B cell (primary cell): Measurements from ENCODE around the gene SHBG. TPM values are rescaled to one million over a fixed set of nuclear protein-coding genes. Genes with fewer than 3 reads are reported as not detected.

Experiments used
- ATAC-seq: fragments of 200-7000 bp; cut with Tn5 transposase; one replicate; pipeline ENCODE4 v1.10.0; 2021; ENCODE audit warnings: low read depth, mild to moderate bottlenecking, moderate number of reproducible peaks, moderate library complexity
- CTCF ChIA-PET: fragments of 350-600 bp; sonication (Branson Sonifier 250); formaldehyde crosslinking; loops from one replicate; lab custom pipeline; 2021; ENCODE audit warnings: antibody characterized with exemption, inconsistent platforms; lab: Charles Lee
- POLR2A ChIA-PET: fragments of 350-600 bp; sonication (Branson Sonifier 250); formaldehyde crosslinking; loops from one replicate; lab custom pipeline; 2021; ENCODE audit warnings: antibody characterized with exemption; lab: Charles Lee
- DNase-seq: peaks from one replicate; pipeline ENCODE4 v3.0.0; 2013
- H2AFZ ChIP-seq: 2 replicates; pipeline ENCODE4 v1.6.1; 2012; ENCODE audit warnings: mild to moderate bottlenecking, low read depth, low read length; ENCODE audit not compliant: insufficient read depth, poor library complexity, severe bottlenecking
- H3K27ac ChIP-seq, 2 donors: 1 replicate in 1 of 2; 2 replicates in 1 of 2; pipeline ENCODE4 v1.5.1; 2012 to 2013; ENCODE audit warnings: low read length in 2 of 2, mild to moderate bottlenecking in 2 of 2, moderate library complexity in 1 of 2
- H3K27me3 ChIP-seq, 4 experiments: fragments of 200-600 bp in 1 of 4; sonication (generic) in 1 of 4; replicated peaks in 1 of 4; 1 replicate in 2 of 4; 2 replicates in 2 of 4; pipeline versions ENCODE4 v1.6.1 to v1.7.0; 2013 to 2016; ENCODE audit warnings: low read length in 3 of 4, mild to moderate bottlenecking in 2 of 4, mixed read lengths in 1 of 4, moderate library complexity in 1 of 4; ENCODE audit not compliant: insufficient read depth in 4 of 4, control insufficient read depth in 3 of 4; ENCODE audit errors: control extremely low read depth in 1 of 4
- H3K36me3 ChIP-seq, 2 experiments: replicated peaks in 1 of 2; 1 replicate in 1 of 2; 2 replicates in 1 of 2; pipeline versions ENCODE4 v1.6.1 to v1.7.1; 2013; ENCODE audit warnings: low read length in 1 of 2; ENCODE audit not compliant: insufficient read depth in 2 of 2, control insufficient read depth in 1 of 2; ENCODE audit errors: control extremely low read depth in 1 of 2, extremely low read depth in 1 of 2
- H3K4me1 ChIP-seq, 2 donors: fragments of 200-600 bp in 1 of 2; sonication (generic) in 1 of 2; 1 replicate in 1 of 2; 2 replicates in 1 of 2; pipeline versions ENCODE4 v1.5.1 to v1.6.1; 2013 to 2017; ENCODE audit warnings: low read length in 2 of 2; ENCODE audit not compliant: control insufficient read depth in 2 of 2, insufficient read depth in 2 of 2
- H3K4me2 ChIP-seq: replicated peaks from 2 replicates; pipeline ENCODE3; 2012; ENCODE audit warnings: mild to moderate bottlenecking, low read depth, low read length; ENCODE audit not compliant: poor library complexity, severe bottlenecking
- H3K4me3 ChIP-seq, 5 experiments: fragments of 200-600 bp in 1 of 5; sonication (generic) in 1 of 5; 1 replicate in 3 of 5; 2 replicates in 2 of 5; pipeline versions ENCODE4 v1.5.1 to v1.7.0; 2011 to 2016; ENCODE audit warnings: low read length in 4 of 5, mild to moderate bottlenecking in 4 of 5, low read depth in 2 of 5, control low read depth in 1 of 5, moderate library complexity in 1 of 5; ENCODE audit not compliant: insufficient read depth in 1 of 5; ENCODE audit errors: control extremely low read depth in 1 of 5, extremely low read depth in 1 of 5
- H3K79me2 ChIP-seq: fragments of 200-600 bp; sonication (generic); one replicate; pipeline ENCODE4 v1.6.0; 2016; ENCODE audit warnings: low read length; ENCODE audit not compliant: control insufficient read depth, insufficient read depth
- H3K9ac ChIP-seq: fragments of 200-600 bp; sonication (generic); 2 replicates; pipeline ENCODE4 v1.6.1; 2017; ENCODE audit warnings: mild to moderate bottlenecking, low read length, moderate library complexity
- H3K9me3 ChIP-seq, 3 donors: one replicate each; pipeline versions ENCODE4 v1.6.1 to v1.7.1; 2013; ENCODE audit warnings: low read length in 2 of 3; ENCODE audit not compliant: control insufficient read depth in 2 of 3, insufficient read depth in 1 of 3; ENCODE audit errors: control extremely low read depth in 1 of 3
- H4K20me1 ChIP-seq: 2 replicates; pipeline ENCODE4 v1.6.0; 2012; ENCODE audit warnings: mild to moderate bottlenecking, low read length; ENCODE audit not compliant: insufficient read depth, control insufficient read depth, poor library complexity, severe bottlenecking
- H3K27ac Mint-ChIP-seq: one replicate; pipeline ENCODE4 v1.8.0; 2021; ENCODE audit warnings: mixed read lengths
- H3K27me3 Mint-ChIP-seq: one replicate; pipeline ENCODE4 v1.8.0; 2021; ENCODE audit warnings: mixed read lengths
- H3K4me1 Mint-ChIP-seq: one replicate; pipeline ENCODE4 v1.8.0; 2021; ENCODE audit warnings: mixed read lengths
- H3K4me3 Mint-ChIP-seq: one replicate; pipeline ENCODE4 v1.8.0; 2021; ENCODE audit warnings: mixed read lengths
- H3K9me3 Mint-ChIP-seq: one replicate; pipeline ENCODE4 v1.8.0; 2022; ENCODE audit warnings: mixed read lengths; ENCODE audit not compliant: insufficient read depth
- CTCF ChIP-seq: fragments of 200-600 bp; IDR thresholded peaks from one replicate; pipeline ENCODE4 v1.8.0; 2022; ENCODE audit warnings: antibody characterized with exemption, mild to moderate bottlenecking
- EZH2 ChIP-seq: IDR thresholded peaks from 2 replicates; pipeline ENCODE4 v1.6.1; 2012; ENCODE audit warnings: borderline replicate concordance, low read depth, mild to moderate bottlenecking, moderate library complexity, low read length; ENCODE audit not compliant: insufficient read depth, poor library complexity, severe bottlenecking
- WGBS: methylation state at CpG from one replicate; pipeline ENCODE4 v1.1.5; 2013; ENCODE audit warnings: missing lambda C conversion rate; ENCODE audit not compliant: insufficient coverage; 5-methylcytosine and 5-hydroxymethylcytosine counted together
- intact Hi-C: fragments of 100-400 bp; cut with micrococcal nuclease; formaldehyde crosslinking; loops from one replicate; pipeline ENCODE4 v1.10.0; 2022
- polyA plus RNA-seq: library from polyadenylated mRNA; depleted of rRNA; stranded (reverse); fragments of >200 nt; gene quantifications from 2 replicates; pipeline ENCODE4 v1.2.3, GENCODE V29; 2012
- total RNA-seq, 2 donors: library from RNA; stranded (reverse); fragments of 120-200 nt in 1 of 2; gene quantifications; 1 replicate in 1 of 2; 2 replicates in 1 of 2; pipeline versions ENCODE4 v1.2.3 to v1.2.4, GENCODE V29; 2013 to 2022

The SHBG gene
- total and polyA plus RNA-seq, 2 donors (not counting 1 experiment from before 2014, with no cell fraction given): 0.10 TPM; not detected in 1

- peak overlapping the region; percentile 93 for H3K27ac Mint-ChIP-seq
- ATAC-seq (no peak), DNase-seq (peak; percentile 19)
- Histone ChIP-seq H3K9me3 (no peaks in the 10 kb centered on the region), H3K4me2 (peak overlapping the region; percentile 66), H3K36me3 (peaks cover 9 to 40% of the 10 kb centered on the region in 2 experiments), H3K4me3 (no peak overlapping the region), H3K4me1 (peaks cover 48 to 72% of the 10 kb centered on the region in 2 donors), H2AFZ (no peak overlapping the region), H3K79me2 (peaks cover 47% of the 10 kb centered on the region), H4K20me1 (peaks cover 29% of the 10 kb centered on the region), H3K27ac (peak overlapping the region in 1 of 2 donors; percentile 70), H3K9ac (no peak overlapping the region), H3K27me3 (no peaks in the 10 kb centered on the region)
- 92% methylated on average over 18 of the region's 23 CpGs for WGBS
- intact Hi-C loops: loop anchor here (10.0 kb wide), 1 partner anchor 536 kb away; the partner anchor contains the start of gene SLC16A11
- ChIA-PET POLR2A (interaction anchor here (0.5 to 0.7 kb wide), 2 partner anchors 70 to 71 kb away, joined by 3 read pairs; partner anchors contain the start of gene ATP1B2), CTCF (interaction anchor here (0.5 to 3.9 kb wide), 7 partner anchors 9 to 511 kb away, joined by 3 to 23 read pairs (median 11); partner anchors contain the start of genes FXR2, SENP3, SOX15 and TP53)
- H3K4me1 Mint-ChIP-seq: peaks cover 77% of the 10 kb centered on the region
- peak overlapping the region; percentile 67 for H3K4me3 Mint-ChIP-seq
- no peak for TF ChIP-seq CTCF
- TF ChIP-seq EZH2: no peak
- H3K27me3 Mint-ChIP-seq: no peaks in the 10 kb centered on the region
- no peaks in the 10 kb centered on the region for H3K9me3 Mint-ChIP-seq
These were observed 49.0 kb upstream of the SHBG start for GRCh38 chr17:7580604-7581575.
